Measurements from ENCODE around the gene PCCA. TPM values are rescaled to one million over a fixed set of nuclear protein-coding genes. Genes with fewer than 3 reads are reported as not detected.

Gene PCCA
- polyA plus RNA-seq, 1 of the 3 experiments (the other 2 are of a cell fraction): 7.3 TPM

DNA sequence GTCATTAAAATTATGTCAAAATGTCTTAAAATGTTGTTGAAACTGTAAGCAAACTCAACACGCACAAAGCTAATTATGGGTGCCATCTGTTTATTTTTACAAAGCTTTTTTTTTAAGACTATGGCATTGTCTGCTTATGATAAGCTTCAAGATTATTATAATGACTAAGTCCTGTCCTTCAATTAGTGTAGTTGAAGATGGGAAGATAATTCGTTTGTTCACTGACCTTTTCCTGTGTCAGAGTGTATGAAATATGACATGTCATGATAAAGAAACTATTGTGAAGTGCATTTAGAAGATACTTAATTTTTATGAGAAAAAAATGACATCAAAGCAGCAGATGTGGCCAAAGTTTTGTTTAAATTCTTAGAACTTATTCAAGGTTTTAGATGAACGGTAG lies 211.3 kb downstream of the PCCA start:
- DNase-seq: peak; percentile 23
- peak; percentile 78 for TF ChIP-seq GATA2 (CRISPR knock-in tag; IDR thresholded peaks at IDR 0.05)
- peak; percentile 37 for TF ChIP-seq TCF12 (IDR thresholded peaks at IDR 0.05)
- TF ChIP-seq, protein P1, sequence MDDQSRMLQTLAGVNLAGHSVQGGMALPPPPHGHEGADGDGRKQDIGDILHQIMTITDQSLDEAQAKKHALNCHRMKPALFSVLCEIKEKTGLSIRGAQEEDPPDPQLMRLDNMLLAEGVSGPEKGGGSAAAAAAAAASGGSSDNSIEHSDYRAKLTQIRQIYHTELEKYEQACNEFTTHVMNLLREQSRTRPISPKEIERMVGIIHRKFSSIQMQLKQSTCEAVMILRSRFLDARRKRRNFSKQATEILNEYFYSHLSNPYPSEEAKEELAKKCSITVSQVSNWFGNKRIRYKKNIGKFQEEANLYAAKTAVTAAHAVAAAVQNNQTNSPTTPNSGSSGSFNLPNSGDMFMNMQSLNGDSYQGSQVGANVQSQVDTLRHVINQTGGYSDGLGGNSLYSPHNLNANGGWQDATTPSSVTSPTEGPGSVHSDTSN (IDR thresholded peaks at IDR 0.05): peak; percentile 7; the same call in 1 of the 2 replicates
- peak in 1 of 2 experiments; percentile 58; a peak in 1 of 4 replicates for TF ChIP-seq EP300 (IDR thresholded peaks at IDR 0.05; ENCODE audit: borderline replicate concordance in 1 of 2, low read depth in 1 of 2, low read length in 1 of 2)
- no peak for TF ChIP-seq TAF1 (IDR thresholded peaks at IDR 0.05; ENCODE audit: borderline replicate concordance, low read depth, low read length)
- no peaks in the 10 kb centered on the region for H3K9me2 ChIP-seq
- H3K9me3 ChIP-seq: no peaks in the 10 kb centered on the region
- 63% methylated on average over 3 of the region's 3 CpGs for WGBS (ENCODE audit: low lambda C conversion rate)
- CTCF ChIA-PET: no interaction called here
- H3K4me1 ChIP-seq (ENCODE audit: control insufficient read depth in 1 of 2, insufficient read depth in 2 of 2, low read depth in 1 of 2, low read length in 1 of 2): peaks cover 9 to 23% of the 10 kb centered on the region in 2 experiments; a peak in 3 of 4 replicates
- H3K79me2 ChIP-seq (ENCODE audit: insufficient read depth): no peaks in the 10 kb centered on the region
- no peaks in the 10 kb centered on the region for H4K20me1 ChIP-seq (ENCODE audit: insufficient read depth)
- H3K27me3 ChIP-seq (ENCODE audit: insufficient read depth): no peaks in the 10 kb centered on the region
- H3K27ac ChIP-seq (ENCODE audit: low read depth in 2 of 2, low read length in 1 of 2): peak overlapping the region in 1 of 2 experiments; percentile 14; a peak in 2 of 4 replicates
- POLR2A ChIA-PET: no interaction called here
- H3K9ac ChIP-seq: no peak overlapping the region
- H3F3A ChIP-seq (replicated peaks; ENCODE audit: insufficient read depth): no peaks in the 10 kb centered on the region
- peaks cover 2 to 13% of the 10 kb centered on the region in 2 experiments for H3K36me3 ChIP-seq (replicated peaks in 1 of 2; ENCODE audit: control insufficient read depth in 1 of 2, insufficient read depth in 2 of 2, low read length in 1 of 2)
- H3K4me2 ChIP-seq: no peak overlapping the region
- H3K4me3 ChIP-seq (ENCODE audit: low read depth in 2 of 2, low read length in 1 of 2): no peak overlapping the region
- H2AFZ ChIP-seq (ENCODE audit: low read depth): no peak overlapping the region

DNA sequence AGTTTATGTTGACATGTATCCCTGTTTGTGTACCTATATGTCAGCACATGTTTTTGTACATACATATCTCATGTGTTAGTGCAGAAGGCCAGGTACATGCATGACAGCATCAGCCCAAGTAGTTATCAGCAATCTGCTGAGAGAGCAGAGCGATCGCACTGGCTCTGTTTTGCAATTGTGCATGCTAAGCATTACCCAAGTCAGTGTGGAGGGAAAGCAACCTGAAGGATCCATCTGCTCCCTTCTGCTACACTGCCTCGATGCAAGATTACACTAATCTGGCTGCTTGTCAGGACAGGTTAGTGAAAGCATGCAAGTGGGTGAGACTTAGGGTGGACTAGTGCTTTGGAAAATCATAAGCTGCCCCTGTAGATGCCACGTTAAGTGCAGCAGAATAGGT lies 211.8 kb downstream of the PCCA start:
- Histone ChIP-seq H3K79me2 (ENCODE audit: insufficient read depth) (no peaks in the 10 kb centered on the region), H4K20me1 (ENCODE audit: insufficient read depth) (no peaks in the 10 kb centered on the region), H3K27ac (ENCODE audit: low read depth in 2 of 2, low read length in 1 of 2) (no peak overlapping the region; a peak in 1 of 4 replicates), H3K9me2 (no peaks in the 10 kb centered on the region), H3K36me3 (replicated peaks in 1 of 2; ENCODE audit: control insufficient read depth in 1 of 2, insufficient read depth in 2 of 2, low read length in 1 of 2) (peaks cover 2 to 13% of the 10 kb centered on the region in 2 experiments), H3K27me3 (ENCODE audit: insufficient read depth) (no peaks in the 10 kb centered on the region), H3K4me1 (ENCODE audit: control insufficient read depth in 1 of 2, insufficient read depth in 2 of 2, low read depth in 1 of 2, low read length in 1 of 2) (peaks cover 9 to 23% of the 10 kb centered on the region in 2 experiments; a peak in 3 of 4 replicates), H3K4me3 (ENCODE audit: low read depth in 2 of 2, low read length in 1 of 2) (no peak overlapping the region), H3K9me3 (no peaks in the 10 kb centered on the region), H3F3A (replicated peaks; ENCODE audit: insufficient read depth) (no peaks in the 10 kb centered on the region), H2AFZ (ENCODE audit: low read depth) (no peak overlapping the region), H3K4me2 (no peak overlapping the region), H3K9ac (no peak overlapping the region)
- ChIA-PET CTCF (interaction anchor here (0.9 kb wide), 1 partner anchor 11 kb away, joined by 4 read pairs; no protein-coding TSS in a partner anchor), POLR2A (no interaction called here)
- DNase-seq: no peak
- no peak for TF ChIP-seq RFX5 (IDR thresholded peaks at IDR 0.05; ENCODE audit: low read length)
- no peak for TF ChIP-seq SIN3A (IDR thresholded peaks at IDR 0.05; ENCODE audit: borderline replicate concordance, low read depth, low read length)
- TF ChIP-seq RXRA (IDR thresholded peaks at IDR 0.05; ENCODE audit: borderline replicate concordance, low read depth): no peak
- TF ChIP-seq, protein P2, sequence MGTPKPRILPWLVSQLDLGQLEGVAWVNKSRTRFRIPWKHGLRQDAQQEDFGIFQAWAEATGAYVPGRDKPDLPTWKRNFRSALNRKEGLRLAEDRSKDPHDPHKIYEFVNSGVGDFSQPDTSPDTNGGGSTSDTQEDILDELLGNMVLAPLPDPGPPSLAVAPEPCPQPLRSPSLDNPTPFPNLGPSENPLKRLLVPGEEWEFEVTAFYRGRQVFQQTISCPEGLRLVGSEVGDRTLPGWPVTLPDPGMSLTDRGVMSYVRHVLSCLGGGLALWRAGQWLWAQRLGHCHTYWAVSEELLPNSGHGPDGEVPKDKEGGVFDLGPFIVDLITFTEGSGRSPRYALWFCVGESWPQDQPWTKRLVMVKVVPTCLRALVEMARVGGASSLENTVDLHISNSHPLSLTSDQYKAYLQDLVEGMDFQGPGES (IDR thresholded peaks at IDR 0.05; ENCODE audit: low read depth, low read length): no peak
- TF ChIP-seq, protein P3, sequence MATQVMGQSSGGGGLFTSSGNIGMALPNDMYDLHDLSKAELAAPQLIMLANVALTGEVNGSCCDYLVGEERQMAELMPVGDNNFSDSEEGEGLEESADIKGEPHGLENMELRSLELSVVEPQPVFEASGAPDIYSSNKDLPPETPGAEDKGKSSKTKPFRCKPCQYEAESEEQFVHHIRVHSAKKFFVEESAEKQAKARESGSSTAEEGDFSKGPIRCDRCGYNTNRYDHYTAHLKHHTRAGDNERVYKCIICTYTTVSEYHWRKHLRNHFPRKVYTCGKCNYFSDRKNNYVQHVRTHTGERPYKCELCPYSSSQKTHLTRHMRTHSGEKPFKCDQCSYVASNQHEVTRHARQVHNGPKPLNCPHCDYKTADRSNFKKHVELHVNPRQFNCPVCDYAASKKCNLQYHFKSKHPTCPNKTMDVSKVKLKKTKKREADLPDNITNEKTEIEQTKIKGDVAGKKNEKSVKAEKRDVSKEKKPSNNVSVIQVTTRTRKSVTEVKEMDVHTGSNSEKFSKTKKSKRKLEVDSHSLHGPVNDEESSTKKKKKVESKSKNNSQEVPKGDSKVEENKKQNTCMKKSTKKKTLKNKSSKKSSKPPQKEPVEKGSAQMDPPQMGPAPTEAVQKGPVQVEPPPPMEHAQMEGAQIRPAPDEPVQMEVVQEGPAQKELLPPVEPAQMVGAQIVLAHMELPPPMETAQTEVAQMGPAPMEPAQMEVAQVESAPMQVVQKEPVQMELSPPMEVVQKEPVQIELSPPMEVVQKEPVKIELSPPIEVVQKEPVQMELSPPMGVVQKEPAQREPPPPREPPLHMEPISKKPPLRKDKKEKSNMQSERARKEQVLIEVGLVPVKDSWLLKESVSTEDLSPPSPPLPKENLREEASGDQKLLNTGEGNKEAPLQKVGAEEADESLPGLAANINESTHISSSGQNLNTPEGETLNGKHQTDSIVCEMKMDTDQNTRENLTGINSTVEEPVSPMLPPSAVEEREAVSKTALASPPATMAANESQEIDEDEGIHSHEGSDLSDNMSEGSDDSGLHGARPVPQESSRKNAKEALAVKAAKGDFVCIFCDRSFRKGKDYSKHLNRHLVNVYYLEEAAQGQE (IDR thresholded peaks at IDR 0.05; ENCODE audit: low read depth, low read length): no peak
- TF ChIP-seq, protein P4, sequence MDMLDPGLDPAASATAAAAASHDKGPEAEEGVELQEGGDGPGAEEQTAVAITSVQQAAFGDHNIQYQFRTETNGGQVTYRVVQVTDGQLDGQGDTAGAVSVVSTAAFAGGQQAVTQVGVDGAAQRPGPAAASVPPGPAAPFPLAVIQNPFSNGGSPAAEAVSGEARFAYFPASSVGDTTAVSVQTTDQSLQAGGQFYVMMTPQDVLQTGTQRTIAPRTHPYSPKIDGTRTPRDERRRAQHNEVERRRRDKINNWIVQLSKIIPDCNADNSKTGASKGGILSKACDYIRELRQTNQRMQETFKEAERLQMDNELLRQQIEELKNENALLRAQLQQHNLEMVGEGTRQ (IDR thresholded peaks at IDR 0.05; ENCODE audit: borderline replicate concordance, low read depth, low read length): no peak
- 0 out of 2 replicates have a peak, but pooled peaks have one; percentile 7 for TF ChIP-seq GATA2 (CRISPR knock-in tag; IDR thresholded peaks at IDR 0.05)
- WGBS (ENCODE audit: low lambda C conversion rate): 79% methylated on average over 4 of the region's 4 CpGs
